Adrenal gland (tissue), 5 donors: ENCODE data around the gene RBM28.

Experiments used
- POLR2A ChIP-seq, 2 donors: fragments of 450-650 bp; IDR thresholded peaks; one replicate each; pipeline ENCODE4 v1.6.1; 2017; ENCODE audit warnings: antibody characterized with exemption in 2 of 2, mild to moderate bottlenecking in 2 of 2, moderate library complexity in 1 of 2
- TF ChIP-seq, protein P1 (sequence below), 6 experiments: fragments of 450-650 bp in 4 of 6; fragments of 200-600 bp in 2 of 6; sonication (generic) in 1 of 6; IDR thresholded peaks; 1 replicate in 5 of 6; 2 replicates in 1 of 6; pipeline versions ENCODE4 v1.5.1 to v1.8.0; 2016 to 2021; ENCODE audit warnings: antibody characterized with exemption in 6 of 6, mild to moderate bottlenecking in 2 of 6, moderate library complexity in 1 of 6
- donor health status: DM: no; HTN: no; CAD: no.

GRCh38 chr7:128380483-128381106 is 36.9 kb upstream of the RBM28 start:
- TF ChIP-seq, protein P1, sequence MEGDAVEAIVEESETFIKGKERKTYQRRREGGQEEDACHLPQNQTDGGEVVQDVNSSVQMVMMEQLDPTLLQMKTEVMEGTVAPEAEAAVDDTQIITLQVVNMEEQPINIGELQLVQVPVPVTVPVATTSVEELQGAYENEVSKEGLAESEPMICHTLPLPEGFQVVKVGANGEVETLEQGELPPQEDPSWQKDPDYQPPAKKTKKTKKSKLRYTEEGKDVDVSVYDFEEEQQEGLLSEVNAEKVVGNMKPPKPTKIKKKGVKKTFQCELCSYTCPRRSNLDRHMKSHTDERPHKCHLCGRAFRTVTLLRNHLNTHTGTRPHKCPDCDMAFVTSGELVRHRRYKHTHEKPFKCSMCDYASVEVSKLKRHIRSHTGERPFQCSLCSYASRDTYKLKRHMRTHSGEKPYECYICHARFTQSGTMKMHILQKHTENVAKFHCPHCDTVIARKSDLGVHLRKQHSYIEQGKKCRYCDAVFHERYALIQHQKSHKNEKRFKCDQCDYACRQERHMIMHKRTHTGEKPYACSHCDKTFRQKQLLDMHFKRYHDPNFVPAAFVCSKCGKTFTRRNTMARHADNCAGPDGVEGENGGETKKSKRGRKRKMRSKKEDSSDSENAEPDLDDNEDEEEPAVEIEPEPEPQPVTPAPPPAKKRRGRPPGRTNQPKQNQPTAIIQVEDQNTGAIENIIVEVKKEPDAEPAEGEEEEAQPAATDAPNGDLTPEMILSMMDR (IDR thresholded peaks at IDR 0.05): no peak
- TF ChIP-seq POLR2A (IDR thresholded peaks at IDR 0.05): no peak
